ENCODE measurements around the gene ITPR1. TPM values are rescaled to one million over a fixed set of nuclear protein-coding genes. Genes with fewer than 3 reads are reported as not detected.

ITPR1 gene
- total RNA-seq, 1 experiment from 2014 or later: 8.7 TPM

DNA sequence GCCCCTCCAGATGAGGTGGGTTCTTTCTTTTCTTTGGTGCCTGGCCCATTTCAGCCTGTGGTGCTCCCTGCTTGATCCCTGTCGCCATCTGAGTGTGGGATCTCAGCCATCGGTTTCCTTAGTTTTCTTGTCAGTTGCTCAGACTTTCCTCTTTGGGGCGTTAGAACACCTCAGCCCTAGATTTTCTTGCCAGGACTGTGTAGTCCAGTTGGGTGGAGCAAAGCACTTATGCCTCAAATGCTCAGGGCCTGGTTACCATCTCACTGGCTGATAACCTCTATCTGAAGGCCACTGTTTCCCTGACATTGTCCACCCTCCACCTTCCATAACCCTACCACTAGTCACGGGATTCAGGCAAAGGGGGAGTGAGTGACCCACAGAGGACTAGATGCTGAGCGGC, 277.4 kb downstream of the ITPR1 start:
- Histone ChIP-seq H3K9me3 (ENCODE audit: control insufficient read depth, insufficient read depth, low read depth, low read length) (no peaks in the 10 kb centered on the region), H3K4me3 (ENCODE audit: low read depth in 2 of 2, low read length in 2 of 2) (no peak overlapping the region), H3K27ac (ENCODE audit: low read length) (no peak overlapping the region), H3K27me3 (ENCODE audit: control insufficient read depth, insufficient read depth, low read length) (no peaks in the 10 kb centered on the region), H3K36me3 (ENCODE audit: control insufficient read depth, insufficient read depth, low read length) (no peaks in the 10 kb centered on the region), H3K4me1 (ENCODE audit: control insufficient read depth, insufficient read depth, low read length) (no peaks in the 10 kb centered on the region; the same call in none of the 2 replicates)
- no peak for ATAC-seq
- no TSS peak for BruUV-seq (replicated peaks)
- CTCF ChIA-PET: no interaction called here
- TF ChIP-seq, protein P1, sequence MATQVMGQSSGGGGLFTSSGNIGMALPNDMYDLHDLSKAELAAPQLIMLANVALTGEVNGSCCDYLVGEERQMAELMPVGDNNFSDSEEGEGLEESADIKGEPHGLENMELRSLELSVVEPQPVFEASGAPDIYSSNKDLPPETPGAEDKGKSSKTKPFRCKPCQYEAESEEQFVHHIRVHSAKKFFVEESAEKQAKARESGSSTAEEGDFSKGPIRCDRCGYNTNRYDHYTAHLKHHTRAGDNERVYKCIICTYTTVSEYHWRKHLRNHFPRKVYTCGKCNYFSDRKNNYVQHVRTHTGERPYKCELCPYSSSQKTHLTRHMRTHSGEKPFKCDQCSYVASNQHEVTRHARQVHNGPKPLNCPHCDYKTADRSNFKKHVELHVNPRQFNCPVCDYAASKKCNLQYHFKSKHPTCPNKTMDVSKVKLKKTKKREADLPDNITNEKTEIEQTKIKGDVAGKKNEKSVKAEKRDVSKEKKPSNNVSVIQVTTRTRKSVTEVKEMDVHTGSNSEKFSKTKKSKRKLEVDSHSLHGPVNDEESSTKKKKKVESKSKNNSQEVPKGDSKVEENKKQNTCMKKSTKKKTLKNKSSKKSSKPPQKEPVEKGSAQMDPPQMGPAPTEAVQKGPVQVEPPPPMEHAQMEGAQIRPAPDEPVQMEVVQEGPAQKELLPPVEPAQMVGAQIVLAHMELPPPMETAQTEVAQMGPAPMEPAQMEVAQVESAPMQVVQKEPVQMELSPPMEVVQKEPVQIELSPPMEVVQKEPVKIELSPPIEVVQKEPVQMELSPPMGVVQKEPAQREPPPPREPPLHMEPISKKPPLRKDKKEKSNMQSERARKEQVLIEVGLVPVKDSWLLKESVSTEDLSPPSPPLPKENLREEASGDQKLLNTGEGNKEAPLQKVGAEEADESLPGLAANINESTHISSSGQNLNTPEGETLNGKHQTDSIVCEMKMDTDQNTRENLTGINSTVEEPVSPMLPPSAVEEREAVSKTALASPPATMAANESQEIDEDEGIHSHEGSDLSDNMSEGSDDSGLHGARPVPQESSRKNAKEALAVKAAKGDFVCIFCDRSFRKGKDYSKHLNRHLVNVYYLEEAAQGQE (IDR thresholded peaks at IDR 0.05; ENCODE audit: insufficient read depth in 1 of 2, low read depth in 2 of 2, low read length in 1 of 2): no peak
- no peak for TF ChIP-seq POLR2AphosphoS5 (IDR thresholded peaks at IDR 0.05; ENCODE audit: low read depth, low read length)
- TF ChIP-seq SIN3A (IDR thresholded peaks at IDR 0.05; ENCODE audit: borderline replicate concordance, insufficient read depth, low read depth, low read length): no peak
- TF ChIP-seq, protein P2, sequence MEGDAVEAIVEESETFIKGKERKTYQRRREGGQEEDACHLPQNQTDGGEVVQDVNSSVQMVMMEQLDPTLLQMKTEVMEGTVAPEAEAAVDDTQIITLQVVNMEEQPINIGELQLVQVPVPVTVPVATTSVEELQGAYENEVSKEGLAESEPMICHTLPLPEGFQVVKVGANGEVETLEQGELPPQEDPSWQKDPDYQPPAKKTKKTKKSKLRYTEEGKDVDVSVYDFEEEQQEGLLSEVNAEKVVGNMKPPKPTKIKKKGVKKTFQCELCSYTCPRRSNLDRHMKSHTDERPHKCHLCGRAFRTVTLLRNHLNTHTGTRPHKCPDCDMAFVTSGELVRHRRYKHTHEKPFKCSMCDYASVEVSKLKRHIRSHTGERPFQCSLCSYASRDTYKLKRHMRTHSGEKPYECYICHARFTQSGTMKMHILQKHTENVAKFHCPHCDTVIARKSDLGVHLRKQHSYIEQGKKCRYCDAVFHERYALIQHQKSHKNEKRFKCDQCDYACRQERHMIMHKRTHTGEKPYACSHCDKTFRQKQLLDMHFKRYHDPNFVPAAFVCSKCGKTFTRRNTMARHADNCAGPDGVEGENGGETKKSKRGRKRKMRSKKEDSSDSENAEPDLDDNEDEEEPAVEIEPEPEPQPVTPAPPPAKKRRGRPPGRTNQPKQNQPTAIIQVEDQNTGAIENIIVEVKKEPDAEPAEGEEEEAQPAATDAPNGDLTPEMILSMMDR (IDR thresholded peaks at IDR 0.05): no peak
- no peak for DNase-seq (ENCODE audit: low read depth, low spot score)
- in situ Hi-C loops (cut with HindIII; ENCODE audit: low pct_unique_long_range_greater_than_20kb, low sequenced_read_pairs) (no loop called here), intact Hi-C loops (cut with micrococcal nuclease; ENCODE audit: unreplicated experiment) (no loop called here)
- POLR2A ChIA-PET: no interaction called here

DNA sequence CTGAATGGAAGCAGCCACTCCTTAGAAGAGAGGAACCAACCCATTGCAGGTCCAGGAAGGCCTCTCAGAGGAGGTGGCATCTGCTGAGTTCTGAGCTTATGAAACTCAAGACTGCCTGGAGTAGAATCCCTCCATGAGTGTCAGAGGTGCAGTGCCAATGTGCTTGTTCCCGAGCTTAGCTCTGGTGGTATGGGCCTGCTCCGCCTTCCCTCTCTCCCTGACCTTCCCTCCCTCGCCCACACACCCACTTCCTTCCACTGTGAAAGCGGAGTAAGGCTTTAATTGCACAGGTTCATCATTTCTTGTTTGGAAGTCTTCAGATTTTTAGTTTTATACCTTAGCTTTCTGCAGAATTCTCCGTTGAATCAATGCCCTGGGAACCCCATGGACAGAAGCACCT, 278.1 kb downstream of the ITPR1 start:
- H3K4me1 ChIP-seq (ENCODE audit: control insufficient read depth, insufficient read depth, low read length): no peaks in the 10 kb centered on the region; the same call in none of the 2 replicates
- intact Hi-C loops (cut with micrococcal nuclease; ENCODE audit: unreplicated experiment): no loop called here
- CTCF ChIA-PET: no interaction called here

More for the DNA sequence above, 278.1 kb downstream of the ITPR1 start:
- Histone ChIP-seq H3K36me3 (ENCODE audit: control insufficient read depth, insufficient read depth, low read length) (no peaks in the 10 kb centered on the region), H3K27ac (ENCODE audit: low read length) (no peak overlapping the region), H3K9me3 (ENCODE audit: control insufficient read depth, insufficient read depth, low read depth, low read length) (no peaks in the 10 kb centered on the region), H3K4me3 (ENCODE audit: low read depth in 2 of 2, low read length in 2 of 2) (no peak overlapping the region), H3K27me3 (ENCODE audit: control insufficient read depth, insufficient read depth, low read length) (no peaks in the 10 kb centered on the region)
- POLR2A ChIA-PET: no interaction called here
- in situ Hi-C loops (cut with HindIII; ENCODE audit: low pct_unique_long_range_greater_than_20kb, low sequenced_read_pairs): no loop called here
- ATAC-seq (no peak), DNase-seq (ENCODE audit: low read depth, low spot score) (no peak)
- TF ChIP-seq POLR2AphosphoS5 (IDR thresholded peaks at IDR 0.05; ENCODE audit: low read depth, low read length) (no peak), TCF7L2 (IDR thresholded peaks at IDR 0.05; ENCODE audit: low read depth, low read length) (no peak), SIN3A (IDR thresholded peaks at IDR 0.05; ENCODE audit: borderline replicate concordance, insufficient read depth, low read depth, low read length) (no peak)
- TF ChIP-seq, protein P1 (IDR thresholded peaks at IDR 0.05; ENCODE audit: insufficient read depth in 1 of 2, low read depth in 2 of 2, low read length in 1 of 2): no peak
- TF ChIP-seq, protein P2 (IDR thresholded peaks at IDR 0.05): no peak
- BruUV-seq (replicated peaks): no TSS peak

All from Panc1 (cell line).